GM18508 (cell line): ENCODE measurements around the gene PRR15L.
A peak's percentile ranks its signal among the peaks of the same experiment; 100 is the strongest.
"Not testable (repeated sequence)": the region's sequence is repeated elsewhere in the genome, so short reads cannot be mapped to it uniquely, and the experiment has no call there.

Experiments
- ATAC-seq: cut with Tn5 transposase; IDR thresholded peaks from one replicate; pipeline ENCODE4 v1.9.1; 2021; ENCODE audit warnings: moderate number of reproducible peaks; ENCODE audit not compliant: insufficient read depth, unreplicated experiment

PRR15L gene

GRCh38 chr17:47941246-47942095 lies 16.2 kb downstream of the PRR15L start, which contains the start of gene PNPO:
PNPO (plus strand) TSS chr17:47941571; CDS start chr17:47941676, 105 bp downstream.
- peak; percentile 85 for ATAC-seq

GRCh38 chr17:47937941-47938340 lies 19.7 kb downstream of the PRR15L start:
- no peak for ATAC-seq

GRCh38 chr17:47935961-47936360 lies 21.7 kb downstream of the PRR15L start:
- no peak for ATAC-seq

- not testable (repeated sequence) for ATAC-seq
These were observed 22.2 kb downstream of the PRR15L start for GRCh38 chr17:47935468-47935867.

GRCh38 chr17:47934856-47935255 lies 22.8 kb downstream of the PRR15L start:
- ATAC-seq = no peak

- ATAC-seq = no peak
These were observed 25.8 kb downstream of the PRR15L start for GRCh38 chr17:47931848-47932247.

GRCh38 chr17:47929218-47930000 lies 28.3 kb downstream of the PRR15L start:
- ATAC-seq = no peak

DNA sequence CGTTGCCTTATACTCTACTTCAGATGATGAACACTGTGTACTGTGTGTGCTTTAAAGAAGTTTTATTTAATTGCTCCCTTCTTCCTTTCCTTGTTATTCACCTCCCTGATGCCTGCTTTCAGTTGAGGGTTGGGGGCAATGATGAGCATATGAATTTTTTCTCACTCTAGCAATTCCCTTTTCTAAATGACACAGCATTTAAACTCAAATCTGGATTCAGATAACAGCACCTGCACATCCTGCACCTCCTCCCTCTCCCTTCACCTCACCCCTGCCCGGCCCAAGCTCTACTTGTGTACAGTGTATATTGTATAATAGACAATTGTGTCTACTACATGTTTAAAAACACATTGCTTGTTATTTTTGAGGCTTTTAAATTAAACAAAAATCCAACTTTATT lies 29.3 kb downstream of the PRR15L start:
- ATAC-seq = no peak

GRCh38 chr17:47927821-47928400 lies 29.8 kb downstream of the PRR15L start:
- no peak for ATAC-seq

DNA sequence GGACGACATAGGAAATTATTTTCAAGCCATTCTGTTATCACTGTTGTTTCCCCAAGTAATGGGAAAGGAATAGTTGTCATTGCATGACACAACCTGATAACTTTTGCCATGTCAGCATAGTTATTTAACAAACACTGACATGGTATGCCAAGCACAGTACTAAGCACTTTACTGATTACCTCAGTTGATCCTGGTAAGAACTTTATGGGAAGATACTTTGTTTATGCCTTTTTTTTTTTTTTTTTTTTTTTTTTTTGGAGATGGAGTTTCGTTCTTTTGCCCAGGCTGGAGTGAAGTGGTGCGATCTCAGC lies 32.0 kb downstream of the PRR15L start:
- no peak for ATAC-seq

- ATAC-seq = no peak
These were observed 32.7 kb downstream of the PRR15L start for GRCh38 chr17:47924785-47925677.

GRCh38 chr17:47919889-47920288 lies 37.8 kb downstream of the PRR15L start:
- ATAC-seq = not testable (repeated sequence)

- ATAC-seq = no peak
These were observed 38.7 kb downstream of the PRR15L start for GRCh38 chr17:47918991-47919390.

GRCh38 chr17:47918006-47918405 lies 39.7 kb downstream of the PRR15L start:
- no peak for ATAC-seq

DNA sequence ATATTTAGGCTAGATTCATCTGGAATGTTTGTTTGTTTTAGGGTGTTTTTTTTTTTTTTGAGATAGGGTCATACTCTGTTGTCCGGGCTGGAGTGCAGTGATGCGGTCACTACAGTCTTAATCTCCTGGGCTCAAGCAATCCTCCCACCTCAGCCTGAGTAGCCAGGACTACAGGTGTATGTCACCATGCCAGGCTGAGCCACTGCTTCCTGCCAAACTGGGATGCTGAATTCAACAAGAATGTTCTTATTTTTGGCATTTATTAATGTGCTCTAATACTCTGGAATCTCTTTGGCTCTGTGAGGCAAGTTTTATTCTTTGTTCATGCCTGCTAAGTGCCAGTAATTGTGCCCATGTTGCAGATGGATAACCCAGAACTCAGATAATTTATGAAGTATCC lies 40.1 kb downstream of the PRR15L start:
- no peak for ATAC-seq

DNA sequence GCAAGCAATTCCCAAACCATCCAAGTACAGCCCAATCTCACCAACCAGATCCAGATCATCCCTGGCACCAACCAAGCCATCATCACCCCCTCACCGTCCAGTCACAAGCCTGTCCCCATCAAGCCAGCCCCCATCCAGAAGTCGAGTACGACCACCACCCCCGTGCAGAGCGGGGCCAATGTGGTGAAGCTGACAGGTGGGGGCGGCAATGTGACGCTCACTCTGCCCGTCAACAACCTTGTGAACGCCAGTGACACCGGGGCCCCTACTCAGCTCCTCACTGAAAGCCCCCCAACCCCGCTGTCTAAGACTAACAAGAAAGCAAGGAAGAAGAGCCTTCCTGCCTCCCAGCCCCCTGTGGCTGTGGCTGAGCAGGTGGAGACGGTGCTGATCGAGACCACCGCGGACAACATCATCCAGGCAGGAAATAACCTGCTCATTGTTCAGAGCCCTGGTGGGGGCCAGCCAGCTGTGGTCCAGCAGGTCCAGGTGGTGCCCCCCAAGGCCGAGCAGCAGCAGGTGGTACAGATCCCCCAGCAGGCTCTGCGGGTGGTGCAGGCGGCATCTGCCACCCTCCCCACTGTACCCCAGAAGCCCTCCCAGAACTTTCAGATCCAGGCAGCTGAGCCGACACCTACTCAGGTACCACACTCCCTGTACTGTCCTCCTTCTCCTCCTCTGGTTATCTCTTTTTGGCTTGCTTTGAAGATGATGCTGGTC lies 41.0 kb downstream of the PRR15L start:
- ATAC-seq = no peak

DNA sequence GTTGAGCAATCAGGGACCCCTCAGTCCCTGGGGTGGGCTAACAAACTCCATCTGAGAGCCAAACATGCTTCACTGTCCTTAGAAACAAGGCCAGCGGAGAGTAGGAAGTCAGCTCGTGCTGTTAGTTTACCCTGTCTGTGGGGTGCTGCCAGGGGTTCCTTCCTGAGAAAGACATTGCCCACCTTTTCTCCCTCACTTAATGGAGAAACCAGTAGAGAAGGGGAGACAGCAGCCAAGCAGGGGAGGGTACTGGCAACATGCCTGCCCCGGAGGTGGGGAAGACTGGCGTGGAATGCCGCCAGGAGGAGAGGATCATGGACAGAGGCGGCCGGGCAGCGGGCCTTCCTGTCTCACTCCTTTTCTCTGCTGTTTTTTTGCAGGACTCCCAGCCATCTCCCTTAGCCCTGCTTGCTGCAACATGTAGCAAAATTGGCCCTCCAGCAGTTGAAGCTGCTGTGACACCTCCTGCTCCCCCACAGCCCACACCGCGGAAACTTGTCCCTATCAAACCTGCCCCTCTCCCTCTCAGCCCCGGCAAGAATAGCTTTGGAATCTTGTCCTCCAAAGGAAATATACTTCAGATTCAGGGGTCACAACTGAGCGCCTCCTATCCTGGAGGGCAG lies 41.8 kb downstream of the PRR15L start:
- no peak for ATAC-seq

- no peak for ATAC-seq
These were observed 43.3 kb downstream of the PRR15L start for GRCh38 chr17:47914306-47914948.

- ATAC-seq = no peak
These were observed 44.6 kb downstream of the PRR15L start for GRCh38 chr17:47913050-47913449.
